GM23248 (cell line): Measurements from ENCODE around the gene CORIN. TPM values are rescaled to one million over a fixed set of nuclear protein-coding genes. Genes with fewer than 3 reads are reported as not detected.
"Not testable (repeated sequence)": the region's sequence is repeated elsewhere in the genome, so short reads cannot be mapped to it uniquely, and the experiment has no call there.

Experiments used
- DNase-seq: peaks from one replicate; pipeline ENCODE4 v3.0.0-alpha.2; 2015
- H2AFZ ChIP-seq: fragments of 200-600 bp; sonication (generic); 2 replicates; pipeline ENCODE4 v1.6.1; 2016; ENCODE audit warnings: antibody characterized with exemption
- H3F3A ChIP-seq: fragments of 200-600 bp; sonication (generic); 2 replicates; pipeline ENCODE4 v1.6.1; 2016; ENCODE audit warnings: mild to moderate bottlenecking, antibody characterized with exemption, mixed run types; ENCODE audit not compliant: insufficient read depth
- H3K27ac ChIP-seq: fragments of 200-600 bp; sonication (generic); 2 replicates; pipeline ENCODE4 v1.5.1; 2016; ENCODE audit warnings: mild to moderate bottlenecking
- H3K27me3 ChIP-seq: fragments of 200-600 bp; sonication (generic); replicated peaks from 2 replicates; pipeline ENCODE4 v1.6.1; 2016; ENCODE audit warnings: mild to moderate bottlenecking; ENCODE audit not compliant: insufficient read depth
- H3K36me3 ChIP-seq: fragments of 200-600 bp; sonication (generic); 2 replicates; pipeline ENCODE4 v1.6.1; 2016; ENCODE audit warnings: low read depth, mild to moderate bottlenecking
- H3K4me1 ChIP-seq: fragments of 200-600 bp; sonication (generic); 2 replicates; pipeline ENCODE4 v1.6.1; 2016; ENCODE audit warnings: mild to moderate bottlenecking; ENCODE audit not compliant: insufficient read depth
- H3K4me2 ChIP-seq: fragments of 200-600 bp; sonication (generic); one replicate; pipeline ENCODE4 v1.6.1; 2016; ENCODE audit warnings: mild to moderate bottlenecking; ENCODE audit not compliant: unreplicated experiment
- H3K4me3 ChIP-seq: fragments of 200-600 bp; sonication (generic); 2 replicates; pipeline ENCODE4 v1.5.1; 2016; ENCODE audit warnings: mild to moderate bottlenecking
- H3K79me2 ChIP-seq: fragments of 200-600 bp; sonication (generic); 2 replicates; pipeline ENCODE4 v1.6.1; 2016; ENCODE audit warnings: mild to moderate bottlenecking; ENCODE audit not compliant: insufficient read depth
- H3K9ac ChIP-seq: fragments of 200-600 bp; sonication (generic); 2 replicates; pipeline ENCODE4 v1.6.1; 2016; ENCODE audit warnings: mild to moderate bottlenecking
- H3K9me2 ChIP-seq: fragments of 200-600 bp; sonication (generic); 2 replicates; pipeline ENCODE4 v1.6.1; 2016; ENCODE audit warnings: mixed run types, mild to moderate bottlenecking, moderate library complexity; ENCODE audit not compliant: insufficient read depth
- H3K9me3 ChIP-seq: fragments of 200-600 bp; sonication (generic); one replicate; pipeline ENCODE4 v1.6.1; 2017; ENCODE audit warnings: low read depth
- H4K20me1 ChIP-seq: fragments of 200-600 bp; sonication (generic); 2 replicates; pipeline ENCODE4 v1.6.0; 2016; ENCODE audit not compliant: insufficient read depth
- EZH2 ChIP-seq: fragments of 200-600 bp; sonication (generic); IDR thresholded peaks from 2 replicates; pipeline ENCODE4 v1.6.1; 2018; ENCODE audit warnings: antibody characterized with exemption, mild to moderate bottlenecking; ENCODE audit not compliant: insufficient read depth, poor library complexity, severe bottlenecking
- EZH2phosphoT487 ChIP-seq: fragments of 200-600 bp; sonication (generic); IDR thresholded peaks from 2 replicates; pipeline ENCODE4 v1.6.1; 2018; ENCODE audit warnings: antibody characterized with exemption, moderate library complexity, mild to moderate bottlenecking, low read depth; ENCODE audit not compliant: insufficient read depth
- WGBS, 2 experiments: methylation state at CpG; one replicate each; pipeline ENCODE4 v1.1.6; 2015 to 2017; ENCODE audit warnings: low lambda C conversion rate in 2 of 2, low coverage in 1 of 2; ENCODE audit errors: missing lambda C conversion rate in 2 of 2; 5-methylcytosine and 5-hydroxymethylcytosine counted together
- in situ Hi-C: fragments of 300-500 bp; cut with MboI; formaldehyde crosslinking; loops from 2 replicates; pipeline ENCODE4 v1.15.0; 2020
- polyA plus RNA-seq: library from polyadenylated mRNA; unstranded; fragments of >200 nt; fragmentation: Nextera tagmentation; extraction: Ambion mirVana; gene quantifications from 2 replicates; pipeline ENCODE4 v1.2.1, GENCODE V29; 2016
- total RNA-seq: library from RNA; depleted of rRNA; stranded (reverse); fragments of >200 nt; shearing (Covaris generic); gene quantifications from 2 replicates; pipeline ENCODE4 v1.2.3, GENCODE V29; 2014

Gene CORIN
- total and polyA plus RNA-seq, 2 experiments from 2014 or later = 0.70 to 0.86 TPM

DNA sequence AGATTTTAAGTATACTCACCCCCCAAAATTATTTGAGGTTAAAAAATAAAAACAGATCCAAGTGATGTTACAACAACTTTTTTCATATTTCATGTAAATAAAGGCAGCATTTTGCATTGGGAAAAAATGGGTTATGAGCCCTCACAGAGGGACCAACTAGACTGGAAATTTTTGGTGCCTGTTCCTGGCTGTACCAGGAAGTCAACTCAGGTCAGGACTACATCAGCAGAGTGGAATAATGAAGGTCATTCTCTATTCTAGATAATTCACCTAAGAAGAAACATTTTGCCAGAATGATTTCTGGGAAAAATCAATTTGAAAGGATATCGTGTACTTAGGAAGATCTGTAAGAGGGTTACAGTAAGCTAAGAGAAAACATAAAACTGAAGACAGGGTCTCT lies 66.8 kb downstream of the CORIN start:
- Histone ChIP-seq H3K27ac (no peak overlapping the region), H3K27me3 (no peaks in the 10 kb centered on the region), H3K9me2 (no peaks in the 10 kb centered on the region), H3K4me3 (no peak overlapping the region), H3K4me2 (no peak overlapping the region), H2AFZ (no peak overlapping the region), H4K20me1 (no peaks in the 10 kb centered on the region), H3K9ac (no peak overlapping the region), H3K4me1 (no peaks in the 10 kb centered on the region), H3F3A (no peaks in the 10 kb centered on the region), H3K9me3 (no peaks in the 10 kb centered on the region), H3K79me2 (no peaks in the 10 kb centered on the region), H3K36me3 (no peaks in the 10 kb centered on the region)
- TF ChIP-seq EZH2phosphoT487 = no peak
- no peak for TF ChIP-seq EZH2
- no peak for DNase-seq
- WGBS, 2 experiments = 41 to 42% methylated on average over 1 of the region's 1 CpG
- in situ Hi-C loops = no loop called here

DNA sequence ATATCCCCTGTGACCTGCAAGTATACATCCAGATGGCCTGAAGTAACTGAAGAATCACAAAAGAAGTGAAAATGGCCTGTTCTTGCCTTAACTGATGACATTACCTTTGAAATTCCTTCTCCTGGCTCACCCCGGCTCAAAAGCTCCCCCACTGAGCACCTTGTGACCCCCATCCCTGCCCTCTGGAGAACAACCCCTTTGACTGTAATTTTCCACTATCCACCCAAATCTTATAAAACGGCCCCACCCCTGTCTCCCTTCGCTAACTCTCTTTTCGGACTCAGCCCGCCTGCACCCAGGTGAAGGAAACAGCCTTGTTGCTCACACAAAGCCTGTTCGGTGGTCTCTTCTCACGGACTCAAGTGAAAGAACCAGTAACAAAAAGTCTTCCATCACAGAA lies 69.9 kb downstream of the CORIN start:
- H3K9me3 ChIP-seq, H2AFZ ChIP-seq, H3F3A ChIP-seq, H3K9me2 ChIP-seq, H3K27me3 ChIP-seq, H3K36me3 ChIP-seq, H4K20me1 ChIP-seq, H3K4me2 ChIP-seq, DNase-seq, H3K79me2 ChIP-seq, H3K4me3 ChIP-seq, in situ Hi-C loops, H3K9ac ChIP-seq, H3K4me1 ChIP-seq, H3K27ac ChIP-seq: not testable (repeated sequence)
- 71 to 80% methylated on average over 7 of the region's 7 CpGs for WGBS, 2 experiments

DNA sequence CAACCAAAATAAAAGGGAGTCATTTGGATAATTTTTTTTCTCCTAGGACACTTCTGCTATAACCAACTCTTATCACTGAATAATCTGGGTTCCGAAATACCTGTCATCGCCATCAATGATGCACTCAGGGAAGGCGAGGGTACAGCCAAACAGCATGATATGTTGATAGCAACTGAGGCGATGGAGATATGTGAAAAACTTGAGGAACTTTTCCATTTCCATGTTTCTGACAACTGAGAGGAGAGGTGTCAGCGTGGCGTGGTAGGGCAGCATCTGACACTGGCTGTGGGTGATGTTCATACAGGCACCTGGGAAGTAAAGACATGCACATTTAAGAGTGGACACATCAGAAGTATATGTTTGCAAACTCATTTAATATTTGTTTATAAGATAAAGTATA lies 74.6 kb downstream of the CORIN start:
- no peak overlapping the region for H3K4me3 ChIP-seq
- no peak overlapping the region for H3K4me2 ChIP-seq
- no peaks in the 10 kb centered on the region for H3K79me2 ChIP-seq
- no peaks in the 10 kb centered on the region for H3K9me2 ChIP-seq
- no peaks in the 10 kb centered on the region for H4K20me1 ChIP-seq
- in situ Hi-C loops = no loop called here
- 68 to 69% methylated on average over 6 of the region's 6 CpGs for WGBS, 2 experiments
- H3K27ac ChIP-seq = no peak overlapping the region
- DNase-seq = no peak
- H3F3A ChIP-seq = no peaks in the 10 kb centered on the region
- no peaks in the 10 kb centered on the region for H3K27me3 ChIP-seq
- TF ChIP-seq EZH2phosphoT487 (no peak), EZH2 (no peak)
- no peak overlapping the region for H3K9ac ChIP-seq
- no peaks in the 10 kb centered on the region for H3K4me1 ChIP-seq
- no peak overlapping the region for H2AFZ ChIP-seq
- H3K36me3 ChIP-seq = no peaks in the 10 kb centered on the region
- H3K9me3 ChIP-seq = no peaks in the 10 kb centered on the region

DNA sequence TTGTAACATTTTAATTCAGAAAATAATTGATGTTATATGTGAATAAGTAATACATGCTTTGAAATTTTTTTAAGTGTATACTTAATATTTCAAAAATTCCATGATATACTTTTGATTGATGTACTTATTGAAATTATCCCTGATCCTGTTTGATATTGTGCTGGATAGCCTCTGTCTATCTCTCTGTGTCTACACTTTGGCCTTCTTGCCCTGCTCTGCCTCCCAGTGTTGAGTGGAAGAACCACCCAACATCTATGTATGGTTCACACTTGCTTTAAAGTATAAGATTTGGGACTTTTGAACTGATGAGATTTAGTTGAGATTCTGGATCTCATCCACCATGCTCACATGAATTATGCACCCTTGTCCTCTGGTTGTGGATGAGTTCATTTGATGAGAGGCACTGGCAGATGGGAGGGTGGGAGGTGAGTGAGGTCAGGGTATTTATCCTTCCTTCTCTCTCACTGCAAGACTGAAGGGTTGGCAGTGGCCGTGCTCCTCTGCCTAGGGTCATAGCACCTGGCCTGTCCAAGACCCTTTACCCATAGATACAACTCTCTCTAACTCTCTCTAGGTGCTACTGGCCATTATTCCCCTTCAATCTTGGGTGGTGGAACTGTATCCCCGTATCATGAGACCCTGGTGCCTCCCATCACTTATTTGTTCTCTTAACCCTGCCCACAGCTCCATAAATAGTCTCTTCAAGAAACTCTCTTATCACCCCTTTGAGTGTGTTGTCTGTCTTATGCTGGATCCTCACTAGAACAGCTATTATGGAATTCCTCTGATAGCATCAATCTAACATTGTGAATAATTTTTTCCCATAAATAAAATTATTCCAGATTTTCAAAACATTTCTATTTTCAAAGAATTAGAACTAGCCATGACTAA lies 75.2 kb downstream of the CORIN start:
- Histone ChIP-seq H3K27me3 (no peaks in the 10 kb centered on the region), H3K9me2 (no peaks in the 10 kb centered on the region), H3K4me1 (no peaks in the 10 kb centered on the region), H3F3A (no peaks in the 10 kb centered on the region), H3K36me3 (no peaks in the 10 kb centered on the region), H4K20me1 (no peaks in the 10 kb centered on the region), H3K9me3 (no peaks in the 10 kb centered on the region), H3K27ac (no peak overlapping the region), H3K4me3 (no peak overlapping the region), H2AFZ (no peak overlapping the region), H3K79me2 (no peaks in the 10 kb centered on the region), H3K4me2 (no peak overlapping the region), H3K9ac (no peak overlapping the region)
- WGBS, 2 experiments = 35 to 36% methylated on average over 2 of the region's 2 CpGs
- in situ Hi-C loops = no loop called here
- no peak for TF ChIP-seq EZH2phosphoT487
- no peak for TF ChIP-seq EZH2
- no peak for DNase-seq

DNA sequence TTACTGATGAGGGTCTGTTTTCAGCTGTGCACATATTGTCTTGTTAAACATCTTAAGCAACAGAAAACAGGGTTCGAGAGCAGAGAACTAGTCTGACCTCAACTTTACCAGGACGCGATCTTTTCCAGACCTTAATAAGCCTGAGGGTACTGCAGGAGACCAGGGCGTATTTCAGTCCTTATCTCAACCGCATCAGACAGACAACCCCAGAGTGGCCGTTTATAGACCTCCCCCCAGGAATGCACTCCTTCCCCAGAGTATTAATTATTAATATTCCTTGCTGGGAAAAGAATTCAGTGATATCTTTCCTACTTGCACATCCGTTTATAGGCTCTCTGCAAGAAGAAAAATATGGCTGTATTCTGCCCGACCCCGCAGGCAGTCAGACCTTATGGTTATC lies 84.6 kb downstream of the CORIN start:
- H3K9me2 ChIP-seq, H3K27me3 ChIP-seq, H3F3A ChIP-seq, H3K9ac ChIP-seq, H2AFZ ChIP-seq, H3K4me1 ChIP-seq, DNase-seq, H4K20me1 ChIP-seq, H3K9me3 ChIP-seq, H3K36me3 ChIP-seq, H3K27ac ChIP-seq, H3K79me2 ChIP-seq, H3K4me2 ChIP-seq, in situ Hi-C loops, H3K4me3 ChIP-seq: not testable (repeated sequence)
- 77% methylated on average over 9 of the region's 9 CpGs for WGBS, 2 experiments
